Heart left ventricle (tissue), 13 donors: ENCODE measurements around the gene TSPAN11.

Experiments
- POLR2A ChIP-seq, 2 donors: fragments of 450-650 bp; IDR thresholded peaks; one replicate each; pipeline ENCODE4 v1.6.1; 2017; ENCODE audit warnings: antibody characterized with exemption in 2 of 2, mild to moderate bottlenecking in 2 of 2, moderate library complexity in 2 of 2
- TF ChIP-seq, protein P1 (sequence below), 12 donors: fragments of 200-600 bp; sonication (generic) in 4 of 12; IDR thresholded peaks; one replicate each; pipeline versions ENCODE4 v1.5.0 to v1.8.0; 2018 to 2022; ENCODE audit warnings: antibody characterized with exemption in 12 of 12, mild to moderate bottlenecking in 5 of 12
- donor health status: ischemic (EF 13 %, LVEDD 7.1; RV severe dilation, severe dysfunction).
- donor health status: DM: no; HTN: yes; CAD: no.
- donor health status: DM: no; HTN: no; CAD: no.
- donor health status: ischemic (EF 25% LVEDD 6.9; RV normal size, moderate dysfunction).
- donor health status: ischemic (EF 25% LVEDD 5.7; RV mildly dilated, moderate dysfunction).
- donor health status: ischemic (EF 35%, LVEDD 5.7; RV mildly dilated, moderate dysfunction).
- donor health status: nonischemic (EF 11% LVEDD 7.7; RV severe dilation, severe dysfunction).
- donor health status: DM: yes; HTN: yes; CAD: no.
- donor health status: PGD.
- donor health status: ischemic (EF 29% LVEDD 5.4; RV normal size, mild dysfunction).
- donor health status: nonischemic (EF 23%, LVEDD 6.1; RV moderate dilation, normal function).

DNA sequence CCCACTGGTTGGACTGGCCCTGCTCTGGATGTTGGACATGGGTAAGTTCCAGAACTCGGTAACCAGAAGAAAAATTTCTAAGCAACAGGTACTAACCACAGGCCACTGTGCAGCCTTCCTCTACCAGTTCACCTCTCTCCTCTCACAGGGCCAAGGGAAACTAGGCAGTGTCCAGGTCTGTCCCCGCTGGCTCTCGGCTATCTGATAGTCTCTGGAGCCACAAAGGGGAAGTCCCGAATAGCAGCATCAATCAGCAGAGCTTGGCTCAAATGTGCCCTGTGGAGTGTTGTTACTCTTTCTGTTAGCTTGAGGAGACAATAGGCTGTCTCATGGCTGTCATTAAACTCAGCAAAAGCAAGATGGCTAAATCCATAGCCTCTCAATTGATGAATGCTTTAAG, 73.2 kb downstream of the TSPAN11 start:
- TF ChIP-seq, protein P1, sequence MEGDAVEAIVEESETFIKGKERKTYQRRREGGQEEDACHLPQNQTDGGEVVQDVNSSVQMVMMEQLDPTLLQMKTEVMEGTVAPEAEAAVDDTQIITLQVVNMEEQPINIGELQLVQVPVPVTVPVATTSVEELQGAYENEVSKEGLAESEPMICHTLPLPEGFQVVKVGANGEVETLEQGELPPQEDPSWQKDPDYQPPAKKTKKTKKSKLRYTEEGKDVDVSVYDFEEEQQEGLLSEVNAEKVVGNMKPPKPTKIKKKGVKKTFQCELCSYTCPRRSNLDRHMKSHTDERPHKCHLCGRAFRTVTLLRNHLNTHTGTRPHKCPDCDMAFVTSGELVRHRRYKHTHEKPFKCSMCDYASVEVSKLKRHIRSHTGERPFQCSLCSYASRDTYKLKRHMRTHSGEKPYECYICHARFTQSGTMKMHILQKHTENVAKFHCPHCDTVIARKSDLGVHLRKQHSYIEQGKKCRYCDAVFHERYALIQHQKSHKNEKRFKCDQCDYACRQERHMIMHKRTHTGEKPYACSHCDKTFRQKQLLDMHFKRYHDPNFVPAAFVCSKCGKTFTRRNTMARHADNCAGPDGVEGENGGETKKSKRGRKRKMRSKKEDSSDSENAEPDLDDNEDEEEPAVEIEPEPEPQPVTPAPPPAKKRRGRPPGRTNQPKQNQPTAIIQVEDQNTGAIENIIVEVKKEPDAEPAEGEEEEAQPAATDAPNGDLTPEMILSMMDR (IDR thresholded peaks at IDR 0.05): no peak
- no peak for TF ChIP-seq POLR2A (IDR thresholded peaks at IDR 0.05)
